Endothelial cell of umbilical vein (primary cell): ENCODE results near the gene KCMF1. TPM values are rescaled to one million over a fixed set of nuclear protein-coding genes. Genes with fewer than 3 reads are reported as not detected.

Experiments
- BruUV-seq: library from RNA; stranded (reverse); fragments of 400-500 nt; replicated peaks from 2 replicates; lab custom pipeline; 2021; lab: Mats Ljungman, UMichigan
- CTCF ChIA-PET: fragments of 300-600, 350-600 bp; sonication (Branson Sonifier 250); formaldehyde crosslinking; loops from one replicate; lab custom pipeline; 2021; ENCODE audit warnings: antibody characterized with exemption, inconsistent platforms; lab: Charles Lee
- POLR2A ChIA-PET: fragments of 300-600, 350-600 bp; sonication (Branson Sonifier 250); formaldehyde crosslinking; loops from one replicate; lab custom pipeline; 2021; ENCODE audit warnings: antibody characterized with exemption, inconsistent platforms; lab: Charles Lee
- DNase-seq: peaks from one replicate; pipeline ENCODE4 v3.0.0-alpha.2; 2011; ENCODE audit warnings: low read depth, low spot score
- FAIRE-seq: peaks from 2 replicates; lab custom pipeline; 2011; peaks lifted over from hg19 to GRCh38; lab: Jason Lieb, UNC
- H2AFZ ChIP-seq: 2 replicates; pipeline ENCODE4 v1.6.0; 2012; ENCODE audit warnings: low read depth, low read length, control low read depth, inconsistent platforms
- H3K27ac ChIP-seq: 2 replicates; pipeline ENCODE4 v1.5.1; 2011; ENCODE audit warnings: low read depth, mild to moderate bottlenecking, control low read depth, low read length, moderate library complexity; ENCODE audit not compliant: insufficient read depth
- H3K27me3 ChIP-seq, 2 experiments: 2 replicates each; pipeline versions ENCODE4 v1.6.0 to v1.6.1; 2011; ENCODE audit warnings: low read length in 2 of 2, mixed read lengths in 1 of 2; ENCODE audit not compliant: control insufficient read depth in 2 of 2, insufficient read depth in 2 of 2
- H3K36me3 ChIP-seq, 2 experiments: 2 replicates in 1 of 2; 3 replicates in 1 of 2; pipeline ENCODE4 v1.5.1; 2011; ENCODE audit warnings: low read length in 2 of 2, mild to moderate bottlenecking in 1 of 2, moderate library complexity in 1 of 2; ENCODE audit not compliant: control insufficient read depth in 2 of 2, insufficient read depth in 2 of 2; ENCODE audit errors: extremely low read depth in 1 of 2
- H3K4me1 ChIP-seq: 3 replicates; pipeline ENCODE4 v1.5.1; 2011; ENCODE audit warnings: mild to moderate bottlenecking, low read length; ENCODE audit not compliant: control insufficient read depth, insufficient read depth; ENCODE audit errors: extremely low read depth
- H3K4me2 ChIP-seq: 2 replicates; pipeline ENCODE4 v1.6.1; 2011; ENCODE audit warnings: low read length, control low read depth, mixed read lengths; ENCODE audit not compliant: insufficient read depth
- H3K4me3 ChIP-seq, 3 experiments: fragments of 200-600 bp in 1 of 3; sonication (generic), shearing (Covaris generic) in 1 of 3; replicated peaks in 1 of 3; 2 replicates each; pipeline ENCODE4 v1.5.1; 2011 to 2016; ENCODE audit warnings: control low read depth in 3 of 3, low read length in 3 of 3, mild to moderate bottlenecking in 2 of 3, inconsistent platforms in 1 of 3, low read depth in 1 of 3, moderate library complexity in 1 of 3; ENCODE audit not compliant: insufficient read depth in 1 of 3
- H3K79me2 ChIP-seq: 2 replicates; pipeline ENCODE4 v1.6.0; 2012; ENCODE audit warnings: low read length, inconsistent platforms; ENCODE audit not compliant: control insufficient read depth, insufficient read depth
- H3K9ac ChIP-seq: replicated peaks from 2 replicates; pipeline ENCODE3; 2011; ENCODE audit warnings: low read length, control low read depth; ENCODE audit not compliant: insufficient read depth; ENCODE audit errors: extremely low read depth
- H3K9me1 ChIP-seq: replicated peaks from 3 replicates; pipeline ENCODE4 v1.6.0; 2011; ENCODE audit warnings: mild to moderate bottlenecking, low read length; ENCODE audit not compliant: control insufficient read depth, insufficient read depth; ENCODE audit errors: extremely low read depth
- H3K9me3 ChIP-seq: replicated peaks from 2 replicates; pipeline ENCODE4 v1.5.1; 2012; ENCODE audit warnings: low read length, inconsistent platforms; ENCODE audit not compliant: control insufficient read depth, insufficient read depth
- H4K20me1 ChIP-seq: replicated peaks from 2 replicates; pipeline ENCODE3; 2011; ENCODE audit warnings: mild to moderate bottlenecking, low read length; ENCODE audit not compliant: control insufficient read depth, insufficient read depth; ENCODE audit errors: extremely low read depth
- EZH2 ChIP-seq: IDR thresholded peaks from 2 replicates; pipeline ENCODE4 v1.6.1; 2012; ENCODE audit warnings: borderline replicate concordance, low read depth, mild to moderate bottlenecking, moderate library complexity, low read length, inconsistent platforms; ENCODE audit not compliant: severe bottlenecking
- FOS ChIP-seq: IDR thresholded peaks from 2 replicates; pipeline ENCODE4 v1.6.1; 2011; ENCODE audit warnings: mild to moderate bottlenecking, low read length, moderate library complexity, borderline replicate concordance; ENCODE audit not compliant: insufficient read depth
- GATA2 ChIP-seq: IDR thresholded peaks from 2 replicates; pipeline ENCODE4 v1.7.0; 2011; ENCODE audit warnings: low read depth, mild to moderate bottlenecking, moderate library complexity, mixed read lengths, low read length; ENCODE audit not compliant: insufficient read length, insufficient read depth
- JUN ChIP-seq: IDR thresholded peaks from 2 replicates; pipeline ENCODE4 v1.6.1; 2011; ENCODE audit warnings: borderline replicate concordance, low read depth; ENCODE audit not compliant: insufficient read length, insufficient read depth
- MYC ChIP-seq: IDR thresholded peaks from one replicate; pipeline ENCODE4 v1.6.1; 2011; ENCODE audit warnings: mild to moderate bottlenecking, low read depth, low read length
- POLR2A ChIP-seq: IDR thresholded peaks from 2 replicates; pipeline ENCODE4 v1.6.1; 2012; ENCODE audit warnings: low read depth, mild to moderate bottlenecking, control low read depth, low read length
- POLR2AphosphoS5 ChIP-seq: IDR thresholded peaks from 2 replicates; pipeline ENCODE4 v1.6.1; 2012; ENCODE audit warnings: low read depth, mild to moderate bottlenecking, control low read depth, low read length, moderate library complexity; ENCODE audit not compliant: insufficient read depth
- dilution Hi-C: fragments of 300-500 bp; cut with MboI; formaldehyde crosslinking; loops from one replicate; pipeline ENCODE4 v1.15.0; 2019; ENCODE audit warnings: low sequenced_read_pairs; ENCODE audit not compliant: extremely low pct_ligation_motif_present
- intact Hi-C: fragments of 100-400 bp; cut with micrococcal nuclease; formaldehyde crosslinking; loops from one replicate; pipeline ENCODE4 v1.10.0; 2022
- polyA plus RNA-seq, 4 experiments: library from polyadenylated mRNA; depleted of rRNA in 3 of 4; stranded (reverse) in 3 of 4; unstranded in 1 of 4; fragments of >200 nt; gene quantifications; 2 replicates each; pipeline versions ENCODE4 v1.2.1 to v1.2.3, GENCODE V29; 2011 to 2012; ENCODE audit warnings: missing spikeins in 1 of 4
- total RNA-seq: library from RNA; stranded (reverse); gene quantifications from 2 replicates; pipeline ENCODE4 v1.2.3, GENCODE V29; 2021
- TF ChIP-seq, protein P1 (sequence below), 2 donors: IDR thresholded peaks; 1 replicate in 1 of 2; 2 replicates in 1 of 2; pipeline ENCODE4 v1.5.1; 2011; ENCODE audit warnings: low read length in 2 of 2, mild to moderate bottlenecking in 2 of 2, moderate library complexity in 2 of 2, control low read depth in 1 of 2, inconsistent platforms in 1 of 2, low read depth in 1 of 2; ENCODE audit not compliant: insufficient read depth in 1 of 2; ENCODE audit errors: extremely low read depth in 1 of 2
- TF ChIP-seq, protein P2 (sequence below): IDR thresholded peaks from 2 replicates; pipeline ENCODE4 v1.6.1; 2011; ENCODE audit not compliant: insufficient read depth, insufficient read length

The KCMF1 gene
- total and polyA plus RNA-seq, 2 donors (not counting 3 experiments of a cell fraction or from before 2014, with no cell fraction given): 49.3 to 78.4 TPM

- Histone ChIP-seq H3K36me3 (no peaks in the 10 kb centered on the region), H3K4me1 (no peaks in the 10 kb centered on the region), H2AFZ (no peak overlapping the region), H3K79me2 (no peaks in the 10 kb centered on the region), H3K27me3 (peaks cover 7 to 30% of the 10 kb centered on the region in 2 experiments), H3K9me3 (no peaks in the 10 kb centered on the region), H3K4me3 (no peak overlapping the region), H3K27ac (no peak overlapping the region), H3K4me2 (no peak overlapping the region), H3K9me1 (no peaks in the 10 kb centered on the region), H4K20me1 (no peaks in the 10 kb centered on the region), H3K9ac (no peak overlapping the region)
- ChIA-PET CTCF (interaction anchor here (1.0 kb wide), 1 partner anchor 16 kb away, joined by 5 read pairs; no protein-coding TSS in a partner anchor), POLR2A (no interaction called here)
- no TSS peak for BruUV-seq
- FAIRE-seq (no peak), DNase-seq (no peak)
- dilution Hi-C loops: no loop called here
- TF ChIP-seq, protein P1, sequence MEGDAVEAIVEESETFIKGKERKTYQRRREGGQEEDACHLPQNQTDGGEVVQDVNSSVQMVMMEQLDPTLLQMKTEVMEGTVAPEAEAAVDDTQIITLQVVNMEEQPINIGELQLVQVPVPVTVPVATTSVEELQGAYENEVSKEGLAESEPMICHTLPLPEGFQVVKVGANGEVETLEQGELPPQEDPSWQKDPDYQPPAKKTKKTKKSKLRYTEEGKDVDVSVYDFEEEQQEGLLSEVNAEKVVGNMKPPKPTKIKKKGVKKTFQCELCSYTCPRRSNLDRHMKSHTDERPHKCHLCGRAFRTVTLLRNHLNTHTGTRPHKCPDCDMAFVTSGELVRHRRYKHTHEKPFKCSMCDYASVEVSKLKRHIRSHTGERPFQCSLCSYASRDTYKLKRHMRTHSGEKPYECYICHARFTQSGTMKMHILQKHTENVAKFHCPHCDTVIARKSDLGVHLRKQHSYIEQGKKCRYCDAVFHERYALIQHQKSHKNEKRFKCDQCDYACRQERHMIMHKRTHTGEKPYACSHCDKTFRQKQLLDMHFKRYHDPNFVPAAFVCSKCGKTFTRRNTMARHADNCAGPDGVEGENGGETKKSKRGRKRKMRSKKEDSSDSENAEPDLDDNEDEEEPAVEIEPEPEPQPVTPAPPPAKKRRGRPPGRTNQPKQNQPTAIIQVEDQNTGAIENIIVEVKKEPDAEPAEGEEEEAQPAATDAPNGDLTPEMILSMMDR (IDR thresholded peaks at IDR 0.05; ENCODE audit: extremely low read depth in 1 of 2, insufficient read depth in 1 of 2, low read depth in 1 of 2, low read length in 2 of 2): no peak
- TF ChIP-seq JUN: no peak
- no peak for TF ChIP-seq EZH2
- TF ChIP-seq, protein P2, sequence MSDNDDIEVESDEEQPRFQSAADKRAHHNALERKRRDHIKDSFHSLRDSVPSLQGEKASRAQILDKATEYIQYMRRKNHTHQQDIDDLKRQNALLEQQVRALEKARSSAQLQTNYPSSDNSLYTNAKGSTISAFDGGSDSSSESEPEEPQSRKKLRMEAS: no peak
- no peak for TF ChIP-seq POLR2A
- TF ChIP-seq MYC: no peak
- TF ChIP-seq POLR2AphosphoS5: no peak
- no peak for TF ChIP-seq GATA2
- no peak for TF ChIP-seq FOS
- intact Hi-C loops: no loop called here
These were observed 112.1 kb downstream of the KCMF1 start for GRCh38 chr2:85083092-85083491.
